ENCODE results near the gene LIN54.
"Not testable (repeated sequence)": the region's sequence is repeated elsewhere in the genome, so short reads cannot be mapped to it uniquely, and the experiment has no call there.

The LIN54 gene

GRCh38 chr4:82930848-82931755, 79.5 kb downstream of the LIN54 start:
- no peak for DNase-seq

DNA sequence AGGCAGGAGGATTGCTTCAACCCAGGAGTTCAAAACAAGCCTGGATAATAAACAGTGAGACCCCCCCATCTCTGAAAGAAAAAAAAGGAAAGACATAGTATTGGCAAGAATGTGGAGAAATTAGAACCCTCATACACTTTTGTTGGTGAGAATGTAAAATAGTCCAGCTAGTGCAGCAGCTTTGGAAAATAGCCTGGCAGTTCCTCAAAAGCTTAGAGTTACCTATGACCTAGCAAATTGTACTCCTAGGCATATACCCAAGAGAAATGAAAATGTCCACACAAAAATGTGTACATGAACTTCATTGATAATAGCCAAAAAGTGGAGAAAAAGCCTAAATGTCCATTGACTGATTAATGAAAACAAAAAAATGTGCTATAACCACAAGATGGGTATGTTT, 88.8 kb downstream of the LIN54 start:
- DNase-seq, result no peak

DNA sequence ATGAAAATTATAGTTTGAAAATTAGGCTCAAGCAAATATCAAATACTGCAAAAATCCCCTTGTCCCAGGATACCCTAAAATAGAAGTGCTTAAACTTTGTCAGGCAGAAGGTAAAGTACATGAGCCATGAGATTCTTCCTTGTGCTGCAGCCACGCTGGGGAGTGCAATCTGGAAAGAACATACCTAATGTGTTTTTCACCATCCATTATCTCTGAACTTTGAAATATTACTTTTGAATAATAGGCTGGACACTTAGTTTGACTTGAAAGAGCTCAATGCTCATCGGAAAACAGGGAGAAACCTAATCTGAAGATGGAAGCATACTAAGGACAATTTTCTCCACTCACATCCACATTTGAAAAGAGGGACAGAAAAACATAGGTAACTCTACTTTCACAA, 91.2 kb downstream of the LIN54 start:
- no peak for DNase-seq

DNA sequence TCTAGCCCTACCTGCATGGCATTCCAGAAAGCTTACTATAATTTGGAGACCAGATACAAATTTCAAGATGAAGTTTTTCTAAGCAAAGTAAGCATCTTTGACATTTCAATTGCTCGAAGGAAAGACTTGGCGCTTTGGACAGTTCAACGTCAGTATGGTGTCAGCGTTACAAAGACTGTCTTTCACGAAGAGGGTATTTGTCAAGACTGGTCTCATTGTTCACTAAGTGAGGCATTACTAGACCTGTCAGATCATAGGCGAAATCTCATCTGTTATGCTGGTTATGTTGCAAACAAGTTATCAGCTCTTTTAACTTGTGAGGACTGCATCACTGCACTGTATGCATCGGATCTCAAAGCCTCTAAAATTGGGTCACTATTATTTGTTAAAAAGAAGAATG, 92.5 kb downstream of the LIN54 start:
- no peak for DNase-seq

GRCh38 chr4:82913968-82914367, 96.7 kb downstream of the LIN54 start:
- not testable (repeated sequence) for DNase-seq

GRCh38 chr4:82913305-82913704, 97.3 kb downstream of the LIN54 start:
- no peak for DNase-seq

DNA sequence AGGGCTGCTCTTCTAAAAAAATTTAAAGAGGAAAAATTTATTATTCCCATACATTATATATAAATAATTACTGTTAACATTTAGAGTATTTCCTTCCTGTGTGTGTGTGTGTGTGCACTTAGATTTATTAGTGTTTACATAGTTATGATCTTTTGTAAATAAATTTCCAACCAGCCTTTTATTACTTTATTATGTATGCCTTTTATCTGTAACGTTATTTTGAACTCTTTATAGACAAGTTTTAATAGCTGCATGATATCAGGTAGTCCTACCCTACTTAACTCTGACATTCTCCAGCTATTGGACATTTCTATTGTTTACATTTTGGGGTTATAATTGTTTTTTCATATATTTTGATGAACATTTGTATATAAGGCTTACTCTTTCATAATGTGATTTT, 101.3 kb downstream of the LIN54 start:
- DNase-seq, result no peak

DNA sequence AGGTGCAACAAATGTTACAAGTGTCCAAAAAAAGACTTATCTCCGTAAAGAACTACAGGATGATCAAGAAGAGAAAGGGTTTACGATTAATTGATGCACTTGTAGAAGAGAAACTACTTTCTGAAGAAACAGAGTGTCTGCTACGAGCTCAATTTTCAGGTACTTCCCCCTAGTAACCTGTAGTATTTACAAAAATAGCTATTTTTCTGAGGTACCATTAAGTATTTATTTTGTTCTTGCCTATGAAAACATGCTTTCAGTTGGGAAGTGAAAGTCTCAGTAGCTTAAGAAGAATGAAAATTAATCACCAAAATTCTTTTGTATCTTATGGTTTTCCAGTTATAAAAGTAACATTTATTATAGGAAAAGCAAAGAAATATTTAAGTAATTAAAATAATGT, 104.2 kb downstream of the LIN54 start:
- DNase-seq, result no peak

DNA sequence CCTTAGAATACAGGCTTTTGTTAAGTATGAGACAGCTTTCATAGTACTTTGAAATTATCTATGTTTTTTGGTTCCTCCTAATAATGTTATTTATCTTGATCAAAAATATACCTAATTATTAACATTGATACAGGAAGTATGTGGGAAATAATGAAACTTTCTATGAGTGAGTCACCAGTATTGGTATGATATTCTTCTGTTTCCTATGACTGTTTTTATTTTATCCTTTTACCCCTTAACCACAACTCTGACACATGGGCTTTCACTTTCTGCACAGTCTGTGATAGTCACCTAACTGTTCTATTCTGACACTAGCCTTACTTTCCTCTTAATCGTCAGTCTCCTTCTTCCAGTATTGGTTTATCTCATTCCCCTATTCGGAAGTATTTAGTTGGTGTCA, 105.4 kb downstream of the LIN54 start:
- DNase-seq, result peak; percentile 67

DNA sequence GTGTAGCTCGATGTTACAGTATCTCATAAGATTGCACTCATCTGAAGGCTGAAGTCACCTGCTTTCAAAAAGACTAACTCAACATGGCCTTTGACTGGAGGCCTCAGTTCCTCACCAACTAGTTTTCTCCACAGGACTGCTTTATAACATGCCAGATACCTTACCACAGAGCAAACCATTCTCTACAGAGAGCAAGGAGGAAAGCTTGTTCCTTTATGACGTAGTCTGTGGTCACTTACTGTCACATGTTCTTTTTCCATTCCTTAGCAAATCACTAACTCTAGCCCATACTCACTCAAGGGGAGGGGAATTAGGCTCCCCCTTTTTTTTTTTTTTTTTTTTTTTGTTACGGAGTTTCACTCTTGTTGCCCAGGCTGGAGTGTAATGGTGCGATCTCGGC, 106.9 kb downstream of the LIN54 start:
- no peak for DNase-seq

GRCh38 chr4:82901183-82901718, 109.4 kb downstream of the LIN54 start:
- DNase-seq, result no peak

GRCh38 chr4:82900411-82901182, 110.0 kb downstream of the LIN54 start, which contains the start of gene THAP9:
THAP9 (plus strand) TSS chr4:82900735; CDS start chr4:82900803, 68 bp downstream.
- peak; percentile 99 for DNase-seq

- no peak for DNase-seq
Observed at GRCh38 chr4:82900066-82900410, 110.6 kb downstream of the LIN54 start.

DNA sequence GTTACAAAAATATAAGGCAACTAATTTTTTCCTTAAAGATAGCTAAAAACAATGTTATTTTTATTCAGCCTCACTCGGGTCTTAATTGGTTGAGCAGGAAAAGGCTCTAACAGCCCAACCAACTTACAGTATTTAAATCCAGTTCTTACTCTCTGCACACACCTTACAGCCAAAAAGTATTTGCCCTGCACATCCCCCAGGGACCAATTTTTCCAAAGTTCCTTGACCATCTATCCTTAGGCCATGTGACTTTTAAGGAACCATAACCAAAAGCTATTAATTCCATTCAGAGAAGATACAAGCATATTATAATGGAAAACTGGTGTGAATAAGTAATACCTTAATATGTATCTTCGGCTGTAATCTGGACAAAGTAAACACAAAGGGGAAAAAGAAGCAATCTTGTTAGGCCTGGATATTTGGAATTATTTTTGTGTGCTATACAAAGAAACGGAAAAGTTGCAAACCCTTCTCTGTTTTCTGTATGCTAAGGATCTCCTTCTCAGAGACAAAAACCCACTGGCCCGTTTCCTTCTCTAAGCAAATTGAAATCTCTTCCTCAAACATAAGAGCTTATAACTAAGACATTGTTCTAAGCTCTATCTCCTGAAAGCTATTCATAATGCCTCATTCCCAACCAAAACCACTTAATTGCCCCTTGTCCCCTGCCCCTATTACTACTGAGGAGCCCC, 111.1 kb downstream of the LIN54 start:
- DNase-seq, result no peak

GRCh38 chr4:82898322-82899243, 112.0 kb downstream of the LIN54 start:
- peak; percentile 16 for DNase-seq

- no peak for DNase-seq
Observed at GRCh38 chr4:82896755-82897154, 113.9 kb downstream of the LIN54 start.

- DNase-seq, result no peak
Observed at GRCh38 chr4:82893942-82894341, 116.7 kb downstream of the LIN54 start.

- no peak for DNase-seq
Observed at GRCh38 chr4:82892467-82892802, 118.2 kb downstream of the LIN54 start.

DNA sequence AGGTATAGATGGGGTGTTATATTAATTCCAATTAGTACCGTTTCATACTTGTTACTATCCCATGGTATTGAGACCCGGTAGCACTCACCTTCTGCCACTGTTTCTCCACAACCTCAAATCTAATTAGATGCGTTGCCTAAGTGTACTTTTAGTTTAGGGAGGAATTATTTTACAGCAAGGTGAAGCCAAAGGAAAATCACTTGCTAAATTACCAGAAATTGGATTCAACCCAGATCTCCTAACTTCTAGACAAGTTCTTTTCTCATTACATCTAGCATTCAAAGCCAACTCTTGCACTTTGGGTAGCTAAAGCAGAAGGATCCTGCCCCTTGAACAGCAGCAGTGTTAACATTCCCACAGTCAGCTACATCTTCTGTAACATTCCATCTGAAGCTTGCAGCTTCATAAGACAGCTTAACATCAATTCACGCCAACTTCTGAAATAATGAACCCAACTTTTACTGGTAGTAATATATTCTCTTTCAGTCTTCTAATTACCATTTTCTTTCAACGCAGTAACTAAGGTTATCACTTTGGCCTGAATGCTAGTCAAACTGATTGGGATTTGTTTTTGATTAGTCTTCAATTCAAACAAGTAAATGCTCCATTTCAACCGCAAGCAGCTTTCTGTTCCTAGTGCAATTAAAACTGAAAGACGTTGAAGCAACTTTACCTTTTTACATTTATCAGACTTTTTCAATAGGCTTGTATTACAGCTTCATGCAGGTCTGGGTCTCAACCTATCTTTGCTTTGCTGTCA, 118.7 kb downstream of the LIN54 start:
- DNase-seq, result no peak

GRCh38 chr4:82890901-82891706, 119.5 kb downstream of the LIN54 start, which contains the start of gene SEC31A:
SEC31A (minus strand) TSS chr4:82891153; CDS start chr4:82881936, 9,217 bp downstream.
- peak; percentile 97 for DNase-seq

All from stimulated activated CD4-positive, alpha-beta T cell treated with anti-CD3 and anti-CD28 coated beads, Interleukin-4, amount 100 ng/mL, for 24 hours (primary cell).